SK-N-SH treated with all-trans-retinoic acid at 6 μM for 48 hours (cell line): Measurements from ENCODE around the gene NHLH2.

Experiments
- ATAC-seq: fragments of 200-7000 bp; cut with Tn5 transposase; 3 replicates; pipeline ENCODE4 v1.9.1; 2020; ENCODE audit warnings: mild to moderate bottlenecking, moderate library complexity
- ARNTL ChIP-seq: fragments of 450-650 bp; formaldehyde crosslinking; IDR thresholded peaks from 2 replicates; pipeline ENCODE4 v1.5.0; 2020; ENCODE audit warnings: low read depth, mild to moderate bottlenecking, moderate library complexity, borderline replicate concordance
- CSDC2 ChIP-seq: fragments of 250-450 bp; sonication (Bioruptor Pico); IDR thresholded peaks from 2 replicates; pipeline ENCODE4 v1.5.0; 2020; ENCODE audit warnings: mild to moderate bottlenecking, moderate library complexity
- ESRRG ChIP-seq: fragments of 250-450 bp; sonication (Bioruptor Pico); IDR thresholded peaks from 2 replicates; pipeline ENCODE4 v1.6.1; 2021; ENCODE audit warnings: mild to moderate bottlenecking
- GLIS3 ChIP-seq: fragments of 250-450 bp; sonication (Bioruptor Pico); IDR thresholded peaks from 2 replicates; pipeline ENCODE4 v1.5.0; 2020; ENCODE audit warnings: mild to moderate bottlenecking, moderate library complexity
- ISL1 ChIP-seq: fragments of 250-450 bp; sonication (Bioruptor Pico); IDR thresholded peaks from 2 replicates; pipeline ENCODE4 v2.1.2; 2022; ENCODE audit warnings: mild to moderate bottlenecking, moderate library complexity
- OSR1 ChIP-seq: fragments of 250-450 bp; sonication (Bioruptor Pico); IDR thresholded peaks from 2 replicates; pipeline ENCODE4 v1.8.0; 2022; ENCODE audit warnings: moderate library complexity, mild to moderate bottlenecking, inconsistent platforms
- PPARA ChIP-seq: fragments of 250-450 bp; sonication (Bioruptor Pico); IDR thresholded peaks from 2 replicates; pipeline ENCODE4 v1.5.0; 2020; ENCODE audit warnings: mild to moderate bottlenecking, borderline replicate concordance
- RARB ChIP-seq: fragments of 250-450 bp; sonication (Bioruptor Pico); IDR thresholded peaks from 2 replicates; pipeline ENCODE4 v1.8.0; 2021; ENCODE audit warnings: mild to moderate bottlenecking, moderate library complexity
- SNAI2 ChIP-seq: fragments of 250-450 bp; sonication (Bioruptor Pico); IDR thresholded peaks from 2 replicates; pipeline ENCODE4 v1.5.0; 2020; ENCODE audit warnings: mild to moderate bottlenecking, moderate library complexity
- TOX ChIP-seq: fragments of 250-450 bp; sonication (Bioruptor Pico); IDR thresholded peaks from 2 replicates; pipeline ENCODE4 v1.8.0; 2021; ENCODE audit warnings: mild to moderate bottlenecking, moderate library complexity, borderline replicate concordance
- ZC3H10 ChIP-seq: fragments of 250-450 bp; sonication (Bioruptor Pico); IDR thresholded peaks from 2 replicates; pipeline ENCODE4 v1.5.1; 2021; ENCODE audit warnings: mild to moderate bottlenecking, moderate library complexity
- ZFP3 ChIP-seq: fragments of 250-450 bp; sonication (Bioruptor Pico); IDR thresholded peaks from 2 replicates; pipeline ENCODE4 v1.5.0; 2020; ENCODE audit warnings: mild to moderate bottlenecking, moderate library complexity
- ZFP30 ChIP-seq: fragments of 450-650 bp; formaldehyde crosslinking; IDR thresholded peaks from 2 replicates; pipeline ENCODE4 v1.5.0; 2022; ENCODE audit warnings: mild to moderate bottlenecking, moderate library complexity
- ZNF565 ChIP-seq: fragments of 450-650 bp; formaldehyde crosslinking; conservative IDR thresholded peaks from 2 replicates; pipeline ENCODE4 v1.5.0; 2020; ENCODE audit warnings: low read depth, mild to moderate bottlenecking, moderate library complexity
- ZNF70 ChIP-seq: fragments of 450-650 bp; formaldehyde crosslinking; IDR thresholded peaks from 2 replicates; pipeline ENCODE4 v1.5.0; 2020; ENCODE audit warnings: mild to moderate bottlenecking, moderate library complexity
- ZNF8 ChIP-seq: fragments of 450-650 bp; formaldehyde crosslinking; IDR thresholded peaks from 2 replicates; pipeline ENCODE4 v1.5.0; 2020; ENCODE audit warnings: mild to moderate bottlenecking, moderate library complexity
- TF ChIP-seq, protein P1 (sequence below): fragments of 250-450 bp; sonication (Bioruptor Pico); IDR thresholded peaks from 2 replicates; pipeline ENCODE4 v1.8.0; 2021; ENCODE audit warnings: low read depth, mild to moderate bottlenecking, moderate library complexity, borderline replicate concordance
- TF ChIP-seq, protein P2 (sequence below): fragments of 250-450 bp; sonication (Bioruptor Pico); IDR thresholded peaks from 2 replicates; pipeline ENCODE4 v1.5.1; 2021; ENCODE audit warnings: mild to moderate bottlenecking, moderate library complexity
- TF ChIP-seq, protein P3 (sequence below): fragments of 250-450 bp; sonication (Bioruptor Pico); IDR thresholded peaks from 2 replicates; pipeline ENCODE4 v1.5.1; 2020; ENCODE audit warnings: low read depth, mild to moderate bottlenecking, moderate library complexity
- TF ChIP-seq, protein P4 (sequence below): fragments of 250-450 bp; sonication (Bioruptor Pico); IDR thresholded peaks from 2 replicates; pipeline ENCODE4 v1.8.0; 2020; ENCODE audit warnings: mild to moderate bottlenecking, moderate library complexity, borderline replicate concordance
- TF ChIP-seq, protein P5 (sequence below): fragments of 250-450 bp; sonication (Bioruptor Pico); IDR thresholded peaks from 2 replicates; pipeline ENCODE4 v1.5.0; 2020; ENCODE audit warnings: mild to moderate bottlenecking, moderate library complexity

NHLH2 gene

DNA sequence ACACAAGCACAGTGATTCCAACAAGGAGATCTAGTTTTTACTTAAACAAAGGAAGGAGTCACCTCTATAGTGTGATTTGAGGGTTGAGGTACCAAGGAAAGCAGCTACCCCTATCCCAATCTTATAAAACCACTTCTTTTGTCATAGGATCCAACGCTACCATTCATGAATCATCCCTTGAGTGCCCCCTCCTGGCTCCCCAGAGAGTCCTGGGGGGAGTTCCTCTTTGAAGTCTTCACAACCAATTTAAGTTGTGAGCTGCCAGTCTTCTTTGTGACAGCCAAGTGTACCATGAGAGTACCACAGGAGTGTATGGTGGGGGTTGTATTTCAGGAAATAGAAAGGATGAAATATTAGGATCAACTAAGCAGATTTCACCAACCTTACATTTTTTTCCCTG lies 39.1 kb upstream of the NHLH2 start:
- no peak for ATAC-seq
- no peak for TF ChIP-seq ZNF70 (CRISPR knock-in tag)
- TF ChIP-seq, protein P1, sequence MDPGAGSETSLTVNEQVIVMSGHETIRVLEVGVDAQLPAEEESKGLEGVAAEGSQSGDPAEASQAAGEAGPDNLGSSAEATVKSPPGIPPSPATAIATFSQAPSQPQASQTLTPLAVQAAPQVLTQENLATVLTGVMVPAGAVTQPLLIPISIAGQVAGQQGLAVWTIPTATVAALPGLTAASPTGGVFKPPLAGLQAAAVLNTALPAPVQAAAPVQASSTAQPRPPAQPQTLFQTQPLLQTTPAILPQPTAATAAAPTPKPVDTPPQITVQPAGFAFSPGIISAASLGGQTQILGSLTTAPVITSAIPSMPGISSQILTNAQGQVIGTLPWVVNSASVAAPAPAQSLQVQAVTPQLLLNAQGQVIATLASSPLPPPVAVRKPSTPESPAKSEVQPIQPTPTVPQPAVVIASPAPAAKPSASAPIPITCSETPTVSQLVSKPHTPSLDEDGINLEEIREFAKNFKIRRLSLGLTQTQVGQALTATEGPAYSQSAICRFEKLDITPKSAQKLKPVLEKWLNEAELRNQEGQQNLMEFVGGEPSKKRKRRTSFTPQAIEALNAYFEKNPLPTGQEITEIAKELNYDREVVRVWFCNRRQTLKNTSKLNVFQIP (CRISPR knock-in tag): no peak
- no peak for TF ChIP-seq ESRRG (CRISPR knock-in tag)
- no peak for TF ChIP-seq ZNF565 (CRISPR knock-in tag)
- no peak for TF ChIP-seq SNAI2 (CRISPR knock-in tag)
- no peak for TF ChIP-seq RARB (CRISPR knock-in tag)
- TF ChIP-seq ZFP30 (CRISPR knock-in tag): no peak
- TF ChIP-seq ISL1 (CRISPR knock-in tag): no peak
- no peak for TF ChIP-seq GLIS3 (CRISPR knock-in tag)
- TF ChIP-seq, protein P2, sequence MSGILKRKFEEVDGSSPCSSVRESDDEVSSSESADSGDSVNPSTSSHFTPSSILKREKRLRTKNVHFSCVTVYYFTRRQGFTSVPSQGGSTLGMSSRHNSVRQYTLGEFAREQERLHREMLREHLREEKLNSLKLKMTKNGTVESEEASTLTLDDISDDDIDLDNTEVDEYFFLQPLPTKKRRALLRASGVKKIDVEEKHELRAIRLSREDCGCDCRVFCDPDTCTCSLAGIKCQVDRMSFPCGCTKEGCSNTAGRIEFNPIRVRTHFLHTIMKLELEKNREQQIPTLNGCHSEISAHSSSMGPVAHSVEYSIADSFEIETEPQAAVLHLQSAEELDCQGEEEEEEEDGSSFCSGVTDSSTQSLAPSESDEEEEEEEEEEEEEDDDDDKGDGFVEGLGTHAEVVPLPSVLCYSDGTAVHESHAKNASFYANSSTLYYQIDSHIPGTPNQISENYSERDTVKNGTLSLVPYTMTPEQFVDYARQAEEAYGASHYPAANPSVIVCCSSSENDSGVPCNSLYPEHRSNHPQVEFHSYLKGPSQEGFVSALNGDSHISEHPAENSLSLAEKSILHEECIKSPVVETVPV: no peak
- TF ChIP-seq ARNTL: no peak
- TF ChIP-seq, protein P3, sequence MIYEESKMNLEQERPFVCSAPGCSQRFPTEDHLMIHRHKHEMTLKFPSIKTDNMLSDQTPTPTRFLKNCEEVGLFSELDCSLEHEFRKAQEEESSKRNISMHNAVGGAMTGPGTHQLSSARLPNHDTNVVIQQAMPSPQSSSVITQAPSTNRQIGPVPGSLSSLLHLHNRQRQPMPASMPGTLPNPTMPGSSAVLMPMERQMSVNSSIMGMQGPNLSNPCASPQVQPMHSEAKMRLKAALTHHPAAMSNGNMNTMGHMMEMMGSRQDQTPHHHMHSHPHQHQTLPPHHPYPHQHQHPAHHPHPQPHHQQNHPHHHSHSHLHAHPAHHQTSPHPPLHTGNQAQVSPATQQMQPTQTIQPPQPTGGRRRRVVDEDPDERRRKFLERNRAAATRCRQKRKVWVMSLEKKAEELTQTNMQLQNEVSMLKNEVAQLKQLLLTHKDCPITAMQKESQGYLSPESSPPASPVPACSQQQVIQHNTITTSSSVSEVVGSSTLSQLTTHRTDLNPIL: no peak
- no peak for TF ChIP-seq ZFP3
- TF ChIP-seq ZC3H10 (CRISPR knock-in tag): no peak
- TF ChIP-seq TOX (CRISPR knock-in tag): no peak

DNA sequence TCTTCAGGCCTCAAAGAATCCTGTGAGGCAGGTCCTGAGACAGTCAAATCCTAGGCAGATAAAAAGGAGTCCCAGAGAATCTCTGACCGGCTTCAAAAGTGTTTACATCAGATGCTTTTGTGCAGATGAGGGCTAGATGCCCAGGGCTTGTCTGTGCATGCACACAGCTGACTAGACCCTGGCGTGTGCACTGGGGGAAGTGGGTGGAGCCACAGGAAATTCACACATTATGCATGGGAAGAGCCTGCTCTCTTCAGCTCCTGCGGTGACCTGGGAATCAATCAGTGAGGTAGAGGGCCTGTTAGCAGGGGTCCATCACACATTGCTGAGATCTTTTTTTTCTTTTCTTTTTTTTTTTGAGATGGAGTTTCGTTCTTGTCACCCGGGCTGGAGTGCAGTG lies 36.6 kb upstream of the NHLH2 start:
- TF ChIP-seq ZNF565 (CRISPR knock-in tag) (no peak), OSR1 (CRISPR knock-in tag) (no peak), RARB (CRISPR knock-in tag) (no peak), ISL1 (CRISPR knock-in tag) (no peak)
- no peak for ATAC-seq

DNA sequence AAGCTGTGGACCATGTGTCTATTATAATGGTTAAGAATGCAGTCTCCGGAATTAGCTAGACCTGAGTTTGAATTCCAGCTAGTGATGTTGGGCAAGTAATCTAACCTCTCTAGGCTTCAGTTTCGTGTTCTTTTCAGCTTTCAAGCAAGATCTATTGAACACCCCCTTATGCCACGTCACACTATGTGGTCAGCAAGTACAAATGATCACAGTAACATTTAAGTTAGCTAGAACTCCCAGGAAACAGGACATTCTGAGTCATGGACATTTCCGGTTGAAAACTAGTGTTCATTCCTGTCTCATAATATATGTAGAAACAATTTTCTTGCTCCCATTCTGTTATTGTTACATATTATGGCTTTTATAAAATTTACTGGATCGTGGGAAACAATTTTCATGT lies 34.0 kb upstream of the NHLH2 start:
- TF ChIP-seq GLIS3 (CRISPR knock-in tag) (no peak), RARB (CRISPR knock-in tag) (no peak), ARNTL (no peak)
- ATAC-seq: no peak

DNA sequence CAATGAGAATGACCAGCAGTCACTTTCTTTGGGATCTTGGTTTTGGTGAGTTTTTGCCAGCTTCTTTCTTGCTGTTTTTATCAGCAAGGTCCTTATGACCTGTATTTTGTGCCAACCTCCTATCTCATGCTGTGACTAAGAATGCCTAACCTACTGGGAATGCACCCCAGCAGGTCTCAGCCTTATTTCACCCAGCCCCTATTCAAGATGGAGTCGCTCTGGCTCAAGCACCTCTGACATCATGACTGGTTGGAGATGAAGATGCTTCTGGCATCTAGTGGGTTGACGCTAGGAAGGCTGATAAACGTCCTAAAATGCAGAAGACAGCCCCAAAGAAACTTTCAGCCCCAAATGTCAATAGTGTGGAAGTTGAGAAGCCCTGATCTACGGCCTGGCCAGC lies 33.6 kb upstream of the NHLH2 start:
- TF ChIP-seq PPARA (CRISPR knock-in tag) (no peak), ZNF70 (CRISPR knock-in tag) (no peak), GLIS3 (CRISPR knock-in tag) (no peak), ZC3H10 (CRISPR knock-in tag) (no peak), SNAI2 (CRISPR knock-in tag) (no peak), ZFP3 (no peak), ARNTL (no peak), ZFP30 (CRISPR knock-in tag) (no peak), TOX (CRISPR knock-in tag) (no peak), ESRRG (CRISPR knock-in tag) (no peak), ZNF8 (no peak), ZNF565 (CRISPR knock-in tag) (no peak), RARB (CRISPR knock-in tag) (no peak), CSDC2 (CRISPR knock-in tag) (no peak)
- TF ChIP-seq, protein P3: no peak
- TF ChIP-seq, protein P4, sequence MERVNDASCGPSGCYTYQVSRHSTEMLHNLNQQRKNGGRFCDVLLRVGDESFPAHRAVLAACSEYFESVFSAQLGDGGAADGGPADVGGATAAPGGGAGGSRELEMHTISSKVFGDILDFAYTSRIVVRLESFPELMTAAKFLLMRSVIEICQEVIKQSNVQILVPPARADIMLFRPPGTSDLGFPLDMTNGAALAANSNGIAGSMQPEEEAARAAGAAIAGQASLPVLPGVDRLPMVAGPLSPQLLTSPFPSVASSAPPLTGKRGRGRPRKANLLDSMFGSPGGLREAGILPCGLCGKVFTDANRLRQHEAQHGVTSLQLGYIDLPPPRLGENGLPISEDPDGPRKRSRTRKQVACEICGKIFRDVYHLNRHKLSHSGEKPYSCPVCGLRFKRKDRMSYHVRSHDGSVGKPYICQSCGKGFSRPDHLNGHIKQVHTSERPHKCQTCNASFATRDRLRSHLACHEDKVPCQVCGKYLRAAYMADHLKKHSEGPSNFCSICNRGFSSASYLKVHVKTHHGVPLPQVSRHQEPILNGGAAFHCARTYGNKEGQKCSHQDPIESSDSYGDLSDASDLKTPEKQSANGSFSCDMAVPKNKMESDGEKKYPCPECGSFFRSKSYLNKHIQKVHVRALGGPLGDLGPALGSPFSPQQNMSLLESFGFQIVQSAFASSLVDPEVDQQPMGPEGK (CRISPR knock-in tag): no peak
- TF ChIP-seq, protein P2: no peak
- TF ChIP-seq, protein P5, sequence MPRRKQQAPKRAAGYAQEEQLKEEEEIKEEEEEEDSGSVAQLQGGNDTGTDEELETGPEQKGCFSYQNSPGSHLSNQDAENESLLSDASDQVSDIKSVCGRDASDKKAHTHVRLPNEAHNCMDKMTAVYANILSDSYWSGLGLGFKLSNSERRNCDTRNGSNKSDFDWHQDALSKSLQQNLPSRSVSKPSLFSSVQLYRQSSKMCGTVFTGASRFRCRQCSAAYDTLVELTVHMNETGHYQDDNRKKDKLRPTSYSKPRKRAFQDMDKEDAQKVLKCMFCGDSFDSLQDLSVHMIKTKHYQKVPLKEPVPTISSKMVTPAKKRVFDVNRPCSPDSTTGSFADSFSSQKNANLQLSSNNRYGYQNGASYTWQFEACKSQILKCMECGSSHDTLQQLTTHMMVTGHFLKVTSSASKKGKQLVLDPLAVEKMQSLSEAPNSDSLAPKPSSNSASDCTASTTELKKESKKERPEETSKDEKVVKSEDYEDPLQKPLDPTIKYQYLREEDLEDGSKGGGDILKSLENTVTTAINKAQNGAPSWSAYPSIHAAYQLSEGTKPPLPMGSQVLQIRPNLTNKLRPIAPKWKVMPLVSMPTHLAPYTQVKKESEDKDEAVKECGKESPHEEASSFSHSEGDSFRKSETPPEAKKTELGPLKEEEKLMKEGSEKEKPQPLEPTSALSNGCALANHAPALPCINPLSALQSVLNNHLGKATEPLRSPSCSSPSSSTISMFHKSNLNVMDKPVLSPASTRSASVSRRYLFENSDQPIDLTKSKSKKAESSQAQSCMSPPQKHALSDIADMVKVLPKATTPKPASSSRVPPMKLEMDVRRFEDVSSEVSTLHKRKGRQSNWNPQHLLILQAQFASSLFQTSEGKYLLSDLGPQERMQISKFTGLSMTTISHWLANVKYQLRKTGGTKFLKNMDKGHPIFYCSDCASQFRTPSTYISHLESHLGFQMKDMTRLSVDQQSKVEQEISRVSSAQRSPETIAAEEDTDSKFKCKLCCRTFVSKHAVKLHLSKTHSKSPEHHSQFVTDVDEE (CRISPR knock-in tag): no peak
- TF ChIP-seq, all 23 proteins: peak for 0
- no peak for ATAC-seq
